Measurements from ENCODE around the gene TLE7.

GRCh38 chr16:71440669-71441347, 1.0 kb downstream of the TLE7 start:
- TF ChIP-seq CTCF (IDR thresholded peaks at IDR 0.05; ENCODE audit: borderline replicate concordance, extremely low read depth, low read length, poor library complexity, severe bottlenecking) (no peak), EZH2 (IDR thresholded peaks at IDR 0.05; ENCODE audit: borderline replicate concordance, low read depth, low read length, severe bottlenecking) (no peak)
